Activated B cell treated with CpG ODN at 0.5 μM for 24 hours (primary cell): ENCODE measurements around the gene EEF1B2. TPM values are rescaled to one million over a fixed set of nuclear protein-coding genes. Genes with fewer than 3 reads are reported as not detected.
"Not testable (repeated sequence)": the region's sequence is repeated elsewhere in the genome, so short reads cannot be mapped to it uniquely, and the experiment has no call there.

Source experiments
- ATAC-seq: fragments of 200-7000 bp; cut with Tn5 transposase; one replicate; pipeline ENCODE4 v1.10.0; 2021; ENCODE audit warnings: low read depth, mild to moderate bottlenecking, moderate library complexity
- CTCF ChIA-PET: fragments of 350-600 bp; sonication (Branson Sonifier 250); formaldehyde crosslinking; loops from one replicate; lab custom pipeline; 2021; ENCODE audit warnings: antibody characterized with exemption; lab: Charles Lee
- POLR2A ChIA-PET: fragments of 350-600 bp; sonication (Branson Sonifier 250); formaldehyde crosslinking; loops from one replicate; lab custom pipeline; 2021; ENCODE audit warnings: antibody characterized with exemption; lab: Charles Lee
- DNase-seq: peaks from one replicate; pipeline ENCODE4 v3.0.0; 2022
- H3K27ac Mint-ChIP-seq: one replicate; pipeline ENCODE4 v1.8.0; 2020; ENCODE audit warnings: mixed read lengths
- H3K27me3 Mint-ChIP-seq: one replicate; pipeline ENCODE4 v1.8.0; 2021; ENCODE audit warnings: mixed read lengths
- H3K36me3 Mint-ChIP-seq: one replicate; pipeline ENCODE4 v1.8.0; 2021; ENCODE audit warnings: low read depth, mixed read lengths
- H3K4me1 Mint-ChIP-seq: one replicate; pipeline ENCODE4 v1.8.0; 2021; ENCODE audit warnings: mixed read lengths
- H3K4me3 Mint-ChIP-seq: one replicate; pipeline ENCODE4 v1.8.0; 2020; ENCODE audit warnings: mild to moderate bottlenecking, mixed read lengths
- H3K9me3 Mint-ChIP-seq: one replicate; pipeline ENCODE4 v1.8.0; 2020; ENCODE audit warnings: mixed read lengths
- CTCF ChIP-seq: fragments of 200-600 bp; IDR thresholded peaks from one replicate; pipeline ENCODE4 v1.8.0; 2022; ENCODE audit warnings: antibody characterized with exemption, mild to moderate bottlenecking
- intact Hi-C: fragments of 100-400 bp; cut with micrococcal nuclease; formaldehyde crosslinking; loops from one replicate; pipeline ENCODE4 v1.15.1; 2024
- total RNA-seq: library from RNA; stranded (reverse); gene quantifications from 2 replicates; pipeline ENCODE4 v1.2.3, GENCODE V29; 2022

The EEF1B2 gene
- 1,278 and 1,486 TPM in 2 replicates for total RNA-seq

- no peak for TF ChIP-seq CTCF
- intact Hi-C loops: loop anchor here (1.0 to 10.0 kb wide), 10 partner anchors 73 to 1865 kb away; partner anchors contain the start of genes CCNYL1, FASTKD2, INO80D and MDH1B
- peak; percentile 88 for ATAC-seq
- H3K4me1 Mint-ChIP-seq: peaks cover 56% of the 10 kb centered on the region
- POLR2A ChIA-PET: interaction anchor here (0.6 to 3.1 kb wide), 8 partner anchors 9 to 1005 kb away, joined by 4 to 25 read pairs (median 6); partner anchors contain the start of genes FASTKD2, INO80D, MDH1B and ZDBF2
- H3K27me3 Mint-ChIP-seq: no peaks in the 10 kb centered on the region
- CTCF ChIA-PET: no interaction called here
- DNase-seq: peak; percentile 90
- H3K36me3 Mint-ChIP-seq: peaks cover 58% of the 10 kb centered on the region
- peak within 1 kb of the TSS; percentile 99 for H3K4me3 Mint-ChIP-seq
- peak within 1 kb of the TSS; percentile 97 for H3K27ac Mint-ChIP-seq
- no peaks in the 10 kb centered on the region for H3K9me3 Mint-ChIP-seq
Observed at GRCh38 chr2:206159346-206160124, at the start of gene EEF1B2, which contains the start of gene NDUFS1. Gene EEF1B2, plus strand, starts transcription at chr2:206159895. Its CDS starts 85 bp downstream, at chr2:206159980. Gene NDUFS1, minus strand, starts transcription at chr2:206159444. Its CDS starts 5,766 bp downstream, at chr2:206153678.

DNA sequence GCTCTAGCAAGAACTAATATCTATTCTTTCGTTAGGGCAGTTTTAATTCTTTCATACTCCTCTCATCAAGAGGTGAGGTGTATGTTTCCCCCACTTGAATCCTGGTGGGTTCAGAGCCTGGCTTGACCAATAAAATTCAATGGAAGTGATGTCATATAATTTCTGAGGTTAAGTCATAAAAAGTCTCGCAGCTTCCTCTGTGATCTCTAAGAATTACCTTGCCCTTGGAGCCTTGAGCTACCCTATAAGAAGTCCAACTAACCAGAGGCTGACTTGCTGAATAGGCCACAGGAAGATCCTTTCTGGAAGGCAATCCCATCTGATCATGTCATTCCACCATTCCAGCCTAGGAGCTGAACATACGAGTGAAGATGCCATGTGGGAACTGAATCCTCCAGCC, 47.6 kb upstream of the EEF1B2 start:
- no peak overlapping the region for H3K27ac Mint-ChIP-seq
- H3K36me3 Mint-ChIP-seq: peaks cover 14% of the 10 kb centered on the region
- H3K9me3 Mint-ChIP-seq: peaks cover 4% of the 10 kb centered on the region
- ATAC-seq (no peak), DNase-seq (no peak)
- CTCF ChIA-PET: no interaction called here
- POLR2A ChIA-PET: no interaction called here
- TF ChIP-seq CTCF: no peak
- H3K27me3 Mint-ChIP-seq: no peaks in the 10 kb centered on the region
- intact Hi-C loops: no loop called here
- H3K4me1 Mint-ChIP-seq: no peaks in the 10 kb centered on the region
- H3K4me3 Mint-ChIP-seq: no peak overlapping the region

DNA sequence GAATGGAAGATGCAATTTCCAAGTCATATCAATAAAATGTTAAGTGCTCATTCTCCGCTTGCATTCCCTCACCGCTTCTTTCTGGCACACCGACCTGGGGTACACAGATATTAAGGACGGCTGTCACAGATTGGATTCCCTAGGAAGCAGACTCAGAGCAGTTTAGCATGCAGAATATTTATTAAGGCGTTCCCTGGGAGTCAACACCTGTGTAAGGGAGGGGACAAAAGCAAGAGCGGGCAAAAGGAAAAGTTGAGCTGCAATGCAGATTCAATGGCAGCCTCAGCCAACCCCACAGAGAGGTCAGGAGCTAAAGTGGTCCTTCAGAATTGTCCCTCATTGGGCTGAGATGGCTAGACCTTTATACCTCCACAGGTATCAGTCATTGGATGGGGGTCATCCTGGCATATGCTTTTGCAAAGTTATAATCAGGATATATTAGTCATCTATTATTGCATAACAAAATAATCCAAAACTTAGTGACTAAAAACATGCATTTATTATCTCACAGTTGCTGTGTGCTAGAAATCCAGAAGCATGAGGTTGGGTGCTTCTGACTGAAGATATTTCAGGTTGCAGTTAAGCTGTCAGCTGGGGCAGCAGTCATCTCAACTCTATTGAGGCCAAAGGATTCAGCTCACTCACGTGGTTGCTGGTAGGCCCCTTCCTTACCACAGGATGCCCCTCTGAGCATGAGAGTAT, 46.7 kb upstream of the EEF1B2 start:
- no peak for ATAC-seq
- Mint-ChIP-seq H3K27ac (no peak overlapping the region), H3K4me3 (no peak overlapping the region), H3K27me3 (no peaks in the 10 kb centered on the region), H3K4me1 (no peaks in the 10 kb centered on the region), H3K9me3 (peaks cover 4% of the 10 kb centered on the region), H3K36me3 (peaks cover 14% of the 10 kb centered on the region)
- ChIA-PET POLR2A (no interaction called here), CTCF (no interaction called here)
- no peak for TF ChIP-seq CTCF
- DNase-seq: no peak
- intact Hi-C loops: no loop called here

DNA sequence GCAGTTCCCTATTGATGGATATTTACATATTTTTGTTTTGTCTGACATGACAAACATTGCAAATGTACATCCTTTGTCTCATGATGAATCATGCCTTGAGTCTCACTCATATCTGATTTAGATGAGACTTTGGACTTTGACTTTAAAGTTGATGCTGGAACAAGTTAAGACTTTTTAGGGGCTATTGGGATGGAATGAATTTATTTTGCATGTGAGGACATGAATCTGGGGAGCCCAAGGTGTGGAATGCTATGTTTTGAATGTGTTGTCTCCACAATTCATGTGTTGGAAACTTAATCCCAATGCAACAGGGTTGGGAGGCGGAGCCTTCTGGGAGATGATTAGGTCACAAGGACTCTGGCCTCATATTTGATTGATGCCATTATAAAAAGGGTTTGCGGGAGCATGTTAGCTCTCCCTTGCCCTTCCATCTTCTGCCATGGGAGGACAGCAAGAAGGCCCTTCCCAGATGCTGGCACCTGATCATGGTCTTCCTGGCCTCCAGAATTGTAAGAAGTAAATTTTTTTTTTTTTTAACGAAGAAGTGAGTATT, 44.6 kb upstream of the EEF1B2 start:
- DNase-seq: no peak
- CTCF ChIA-PET: no interaction called here
- Mint-ChIP-seq H3K36me3 (peaks cover 21% of the 10 kb centered on the region), H3K9me3 (peaks cover 6% of the 10 kb centered on the region), H3K27ac (no peak overlapping the region), H3K4me1 (no peaks in the 10 kb centered on the region), H3K4me3 (no peak overlapping the region), H3K27me3 (no peaks in the 10 kb centered on the region)
- TF ChIP-seq CTCF: no peak
- intact Hi-C loops: no loop called here
- ATAC-seq: no peak
- POLR2A ChIA-PET: no interaction called here

DNA sequence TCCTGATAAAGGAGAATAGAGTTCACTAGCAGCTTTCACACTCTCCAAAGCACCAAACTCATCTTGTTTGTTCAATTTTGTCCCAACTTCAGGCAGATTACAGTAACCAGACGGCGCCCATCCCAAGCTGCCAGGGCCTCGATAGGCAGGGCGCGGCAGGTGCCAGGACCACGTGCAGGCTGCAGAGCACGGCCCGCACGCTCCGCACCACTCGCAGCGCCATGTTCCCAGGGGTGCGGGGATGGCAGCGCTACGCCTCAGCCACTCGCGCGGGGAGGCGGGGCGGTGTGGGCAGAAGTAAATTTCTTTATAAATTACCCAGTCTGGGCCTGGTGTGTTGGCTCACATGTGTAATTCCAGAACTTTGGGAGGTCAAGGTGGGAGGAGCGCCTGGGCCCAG, 43.4 kb upstream of the EEF1B2 start:
- intact Hi-C loops: no loop called here
- Mint-ChIP-seq H3K4me1 (no peaks in the 10 kb centered on the region), H3K36me3 (peaks cover 33% of the 10 kb centered on the region), H3K4me3 (no peak overlapping the region), H3K9me3 (peaks cover 10% of the 10 kb centered on the region), H3K27ac (no peak overlapping the region), H3K27me3 (no peaks in the 10 kb centered on the region)
- CTCF ChIA-PET: no interaction called here
- DNase-seq: no peak
- no peak for TF ChIP-seq CTCF
- POLR2A ChIA-PET: no interaction called here
- ATAC-seq: no peak

GRCh38 chr2:206122569-206122968, 37.1 kb upstream of the EEF1B2 start:
- DNase-seq, H3K4me1 Mint-ChIP-seq, H3K27ac Mint-ChIP-seq, H3K4me3 Mint-ChIP-seq, CTCF ChIA-PET, H3K27me3 Mint-ChIP-seq, POLR2A ChIA-PET, intact Hi-C loops, H3K9me3 Mint-ChIP-seq, ATAC-seq: not testable (repeated sequence)
- H3K36me3 Mint-ChIP-seq: peaks cover 58% of the 10 kb centered on the region
